HT1080 (cell line): ENCODE results near the gene BCL2L1. TPM values are rescaled to one million over a fixed set of nuclear protein-coding genes. Genes with fewer than 3 reads are reported as not detected.

Experiments
- DNase-seq: peaks from one replicate; pipeline ENCODE4 v3.0.0-alpha.2; 2015; ENCODE audit warnings: low read depth
- total RNA-seq: library from RNA; depleted of rRNA; stranded (reverse); fragments of >200 nt; shearing (Covaris generic); gene quantifications from 2 replicates; pipeline ENCODE4 v1.2.3, GENCODE V29; 2014

BCL2L1 gene
- total RNA-seq, 1 experiment from 2014 or later = 146 TPM

- no peak for DNase-seq
Observed at GRCh38 chr20:31710423-31711108, 12.1 kb downstream of the BCL2L1 start.

DNA sequence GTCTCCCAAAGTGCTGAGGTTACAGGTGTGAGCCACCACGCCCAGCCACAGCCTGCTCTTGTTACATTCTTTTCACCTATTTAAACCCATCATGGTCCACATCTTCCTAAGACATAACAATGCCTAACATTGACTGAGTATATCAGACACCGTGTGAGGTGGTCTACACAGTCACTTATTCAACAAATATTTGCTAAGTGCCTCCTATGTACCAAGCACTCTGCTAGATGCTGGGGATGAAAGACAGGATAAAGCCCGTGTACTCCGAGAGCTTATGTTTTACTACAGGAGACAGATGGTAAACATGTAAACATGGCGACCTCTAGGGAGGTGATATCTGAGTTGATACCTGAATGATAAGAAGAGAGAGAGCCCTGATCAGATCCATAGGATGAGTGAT lies 12.7 kb downstream of the BCL2L1 start:
- DNase-seq = no peak

- DNase-seq = no peak
Observed at GRCh38 chr20:31708736-31709534, 13.7 kb downstream of the BCL2L1 start.

GRCh38 chr20:31707994-31708735 lies 14.5 kb downstream of the BCL2L1 start:
- no peak for DNase-seq

GRCh38 chr20:31707258-31707615 lies 15.4 kb downstream of the BCL2L1 start:
- no peak for DNase-seq

DNA sequence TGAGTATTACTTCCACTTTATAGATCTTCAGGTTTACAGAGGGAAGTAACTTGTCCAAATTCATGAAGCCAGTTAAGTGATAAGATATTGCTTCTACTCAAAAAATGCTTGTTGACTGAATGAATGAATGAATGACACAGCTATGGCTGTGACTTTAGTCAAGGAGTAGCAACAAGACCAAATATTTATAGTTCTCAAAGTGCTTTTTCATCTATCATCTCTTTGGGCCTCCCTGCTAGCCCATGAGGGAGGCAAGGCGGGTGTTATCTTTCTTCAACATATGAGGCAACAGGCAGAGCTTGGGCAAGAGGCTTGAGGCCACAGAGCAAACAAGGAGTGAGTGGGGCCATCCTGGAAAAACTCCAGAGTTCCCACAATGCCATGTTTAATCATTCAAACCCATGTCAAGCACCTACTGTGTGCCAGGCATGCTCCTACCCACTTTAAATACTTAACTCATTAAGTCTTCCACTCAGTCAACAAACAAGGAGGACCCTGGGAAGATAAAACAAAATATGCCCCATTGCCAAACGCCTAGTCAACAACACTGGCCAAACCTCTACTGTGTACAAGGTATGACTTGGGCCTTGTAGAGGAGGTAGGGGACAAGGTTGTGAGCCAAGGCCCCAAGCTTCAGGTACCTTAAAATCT lies 15.9 kb downstream of the BCL2L1 start:
- no peak for DNase-seq

- no peak for DNase-seq
Observed at GRCh38 chr20:31705598-31706597, 16.8 kb downstream of the BCL2L1 start.

GRCh38 chr20:31705191-31705590 lies 17.5 kb downstream of the BCL2L1 start:
- no peak for DNase-seq

DNA sequence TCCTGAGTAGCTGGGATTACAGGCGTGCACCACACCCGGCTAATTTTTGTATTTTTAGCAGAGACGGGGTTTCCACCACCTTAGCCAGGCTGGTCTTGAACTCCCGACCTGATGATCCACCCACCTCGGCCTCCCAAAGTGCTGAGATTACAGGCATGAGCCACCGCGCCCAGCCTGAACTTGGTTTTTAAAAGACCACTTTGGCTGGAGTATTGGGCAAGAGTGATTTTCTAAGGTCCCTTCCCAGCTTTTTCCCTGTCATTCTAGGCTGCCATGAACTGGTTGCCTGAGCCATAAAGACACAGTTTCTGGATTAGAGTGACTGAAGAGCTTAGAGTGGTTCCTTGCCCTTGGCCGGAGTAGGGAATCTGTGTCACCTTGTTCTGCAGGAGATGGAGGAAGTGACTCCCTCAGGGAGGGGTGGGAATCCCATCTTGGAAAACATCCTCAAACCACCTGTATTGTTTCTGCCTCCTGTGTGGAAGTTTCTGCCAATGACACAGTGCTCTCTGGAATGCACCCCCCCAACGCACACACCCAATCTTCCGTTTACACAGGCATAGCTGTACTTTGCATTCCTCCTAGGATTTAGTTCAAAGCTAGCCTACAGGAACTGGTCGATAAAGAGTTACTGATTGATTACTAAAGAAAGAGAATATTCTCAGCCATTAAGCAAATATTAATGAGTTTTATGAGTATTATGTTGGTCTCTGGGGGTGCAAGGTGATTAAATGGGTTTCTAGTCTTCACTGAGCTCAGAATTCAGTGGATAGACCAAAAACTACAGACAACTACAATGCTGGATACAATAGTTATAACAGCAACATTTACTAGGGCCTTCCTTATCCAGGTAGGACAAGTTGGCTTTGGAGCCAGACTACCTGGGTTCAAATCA lies 18.2 kb downstream of the BCL2L1 start:
- DNase-seq = peak; percentile 96

DNA sequence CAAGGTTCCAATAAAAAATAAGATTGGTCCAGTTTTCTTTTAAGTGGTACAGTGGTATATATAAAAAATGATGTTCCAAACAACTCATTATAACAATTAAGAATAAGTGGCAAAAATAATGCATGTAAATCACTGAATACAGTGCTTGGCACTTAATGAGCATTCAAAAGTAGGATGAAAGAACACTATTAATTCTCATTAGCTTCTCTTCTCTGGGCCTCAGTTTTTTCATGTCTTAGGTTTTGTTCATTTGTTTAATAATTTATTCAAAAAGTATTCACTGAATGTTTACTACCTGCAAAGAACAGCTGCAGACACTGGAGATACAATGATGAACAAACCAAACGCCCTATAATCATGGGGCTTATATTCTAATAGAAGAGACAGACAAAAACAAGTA lies 21.1 kb downstream of the BCL2L1 start:
- DNase-seq = no peak

- DNase-seq = no peak
Observed at GRCh38 chr20:31700747-31701146, 21.9 kb downstream of the BCL2L1 start.

GRCh38 chr20:31699801-31700728 lies 22.6 kb downstream of the BCL2L1 start:
- no peak for DNase-seq

DNA sequence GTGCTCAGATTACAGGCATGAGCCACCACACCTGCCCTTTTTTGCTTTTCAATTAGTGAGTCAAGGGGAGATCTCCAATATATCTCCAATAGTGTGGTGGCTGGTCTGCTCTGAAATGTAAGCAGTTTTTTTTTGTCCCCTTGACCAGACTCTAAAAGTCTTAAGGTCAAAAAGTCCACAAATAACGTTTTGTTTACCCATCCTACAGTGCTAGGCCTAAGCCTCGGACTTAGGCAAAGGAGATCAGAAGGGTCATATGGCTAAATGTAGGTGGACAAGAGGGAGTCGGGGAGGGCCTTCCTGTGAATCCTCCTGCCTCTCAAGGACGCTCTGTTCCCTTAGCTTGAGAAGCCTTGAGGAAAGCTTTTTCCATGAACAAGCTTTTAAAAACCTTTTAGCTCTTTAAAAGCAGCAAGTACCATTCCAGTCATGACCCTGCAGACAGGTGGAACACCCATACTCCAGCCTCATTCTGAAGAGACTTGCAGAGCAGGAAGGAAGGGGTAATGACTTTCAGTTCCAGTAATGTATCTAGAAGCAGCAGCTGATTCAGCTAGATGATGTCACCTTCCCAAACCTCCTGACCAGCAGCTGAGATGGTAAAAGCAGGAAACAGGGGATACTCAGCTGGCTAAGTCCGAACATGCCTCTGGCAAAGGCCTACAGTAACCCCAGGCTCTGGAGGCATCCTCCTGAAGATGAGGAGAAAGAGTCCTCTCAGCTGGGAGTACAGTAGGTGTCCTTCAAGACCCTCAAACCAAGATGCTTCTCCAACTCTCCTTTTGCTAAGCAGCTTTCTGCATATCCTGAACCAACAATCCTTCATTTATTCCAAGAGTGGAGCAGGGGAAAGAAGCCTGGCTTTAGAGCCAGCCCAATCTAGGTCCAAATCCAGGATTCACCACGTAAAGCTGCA lies 23.6 kb downstream of the BCL2L1 start:
- DNase-seq = peak; percentile 97

DNA sequence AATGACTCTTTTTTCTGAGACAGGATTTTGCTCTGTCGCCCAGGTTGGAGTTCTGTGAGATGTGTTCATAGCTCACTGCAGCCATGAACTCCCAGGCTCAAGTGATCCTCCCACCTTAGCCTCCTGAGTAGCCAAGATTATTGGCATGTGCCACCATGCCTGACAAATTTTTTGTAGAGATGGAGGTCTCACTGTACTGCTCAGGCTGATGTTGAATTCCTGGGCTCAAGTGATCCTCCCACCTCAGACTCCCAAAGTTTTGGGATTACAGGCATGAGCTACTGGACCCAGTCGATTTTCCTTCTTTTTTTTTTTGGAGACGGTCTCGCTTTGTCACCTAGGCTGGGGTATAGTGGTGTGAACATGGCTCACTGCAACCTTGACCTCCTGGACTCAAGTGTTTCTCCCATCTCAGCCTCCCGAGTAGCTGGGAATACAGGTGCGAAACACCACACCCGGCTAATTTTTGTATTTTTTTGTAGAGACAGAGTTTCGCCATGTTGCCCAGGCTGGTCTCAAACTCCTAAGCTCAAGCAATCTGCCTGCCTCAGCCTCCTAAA lies 24.3 kb downstream of the BCL2L1 start:
- no peak for DNase-seq

GRCh38 chr20:31695849-31696804 lies 26.5 kb downstream of the BCL2L1 start:
- peak; percentile 77 for DNase-seq
